ENCODE results near the gene UROS. TPM values are rescaled to one million over a fixed set of nuclear protein-coding genes. Genes with fewer than 3 reads are reported as not detected.

Gene UROS
- polyA plus RNA-seq, 1 donor from 2014 or later, result 103 TPM

Small RNA genes lying within 50 kb of the gene (small RNA-seq; reads per million reads assigned to genes)
- 0.81 to 3.7 (median 1.2) reads per million in 3 experiments for gene MIR4484
- gene RF00017, result 0 reads per million in 3 experiments

Other genes with a start within 250 kb of the UROS start
- gene TEX36, start 140.1 kb downstream of the UROS start, polyA plus RNA-seq, result not detected in 2 replicates
- gene EDRF1, start 103.5 kb downstream of the UROS start, polyA plus RNA-seq, result 54.1 and 68.1 TPM in 2 replicates
- gene MMP21, start 47.4 kb downstream of the UROS start, polyA plus RNA-seq, result not detected in 2 replicates
- 73.5 and 95.8 TPM in 2 replicates for gene BCCIP, start 288 bp upstream of the UROS start, polyA plus RNA-seq
- gene DHX32, start 58.0 kb upstream of the UROS start, polyA plus RNA-seq, result 17.8 and 25.2 TPM in 2 replicates
- gene FANK1, start 73.3 kb upstream of the UROS start, polyA plus RNA-seq, result 3.1 and 3.8 TPM in 2 replicates

Data from neural cell (in vitro differentiated cells).